H1 (cell line): ENCODE measurements around the gene HECTD3. TPM values are rescaled to one million over a fixed set of nuclear protein-coding genes. Genes with fewer than 3 reads are reported as not detected.

Experiments
- CTCF ChIA-PET: fragments of 300-600 bp; sonication (Branson Sonifier 250); formaldehyde crosslinking; loops from one replicate; lab custom pipeline; 2021; ENCODE audit not compliant: partially characterized antibody; lab: Charles Lee
- POLR2A ChIA-PET: fragments of 300-600 bp; sonication (Branson Sonifier 250); formaldehyde crosslinking; loops from one replicate; lab custom pipeline; 2021; ENCODE audit warnings: inconsistent platforms; ENCODE audit not compliant: partially characterized antibody; lab: Charles Lee
- DNase-seq, 2 experiments: peaks; one replicate each; pipeline versions ENCODE4 v3.0.0 to v3.0.0-alpha.2; 2010 to 2022; ENCODE audit warnings: low spot score in 2 of 2, low read depth in 1 of 2, mixed read lengths in 1 of 2
- FAIRE-seq: peaks from 2 replicates; lab custom pipeline; 2011; peaks lifted over from hg19 to GRCh38; lab: Jason Lieb, UNC
- H2AFZ ChIP-seq: 2 replicates; pipeline ENCODE4 v1.8.1; 2012; ENCODE audit warnings: low read length, inconsistent platforms
- H2AK5ac ChIP-seq: 2 replicates; pipeline ENCODE4 v1.6.1; 2013; ENCODE audit warnings: low read depth, low read length
- H2BK120ac ChIP-seq: replicated peaks from 2 replicates; pipeline ENCODE3; 2013; ENCODE audit warnings: low read depth, low read length, inconsistent platforms
- H2BK12ac ChIP-seq: 2 replicates; pipeline ENCODE4 v1.6.1; 2013; ENCODE audit warnings: low read depth, low read length
- H2BK15ac ChIP-seq: 2 replicates; pipeline ENCODE4 v1.6.1; 2013; ENCODE audit warnings: low read length
- H2BK20ac ChIP-seq: 2 replicates; pipeline ENCODE4 v1.6.1; 2013; ENCODE audit warnings: low read length
- H2BK5ac ChIP-seq: 2 replicates; pipeline ENCODE4 v1.6.1; 2013; ENCODE audit warnings: low read depth, low read length
- H3K14ac ChIP-seq: 2 replicates; pipeline ENCODE4 v1.6.1; 2013; ENCODE audit warnings: inconsistent platforms; ENCODE audit not compliant: insufficient read length
- H3K18ac ChIP-seq: 2 replicates; pipeline ENCODE4 v1.6.1; 2013; ENCODE audit warnings: low read length; ENCODE audit errors: extremely low read depth
- H3K23ac ChIP-seq: 2 replicates; pipeline ENCODE4 v1.6.1; 2013; ENCODE audit warnings: inconsistent platforms; ENCODE audit not compliant: insufficient read length
- H3K23me2 ChIP-seq: 2 replicates; pipeline ENCODE4 v1.6.1; 2013; ENCODE audit warnings: low read depth, low read length
- H3K27ac ChIP-seq: 2 replicates; pipeline ENCODE4 v1.6.1; 2011; ENCODE audit warnings: low read depth, low read length, inconsistent platforms
- H3K27me3 ChIP-seq, 4 experiments: replicated peaks in 1 of 4; 1 replicate in 1 of 4; 2 replicates in 3 of 4; pipeline versions ENCODE4 v1.6.1 to v1.8.1; 2011 to 2013; ENCODE audit warnings: low read length in 3 of 4, mild to moderate bottlenecking in 3 of 4, inconsistent platforms in 2 of 4, mixed read lengths in 2 of 4, moderate library complexity in 1 of 4; ENCODE audit not compliant: control insufficient read depth in 3 of 4, insufficient read depth in 3 of 4; ENCODE audit errors: extremely low read depth in 1 of 4
- H3K36me3 ChIP-seq, 4 experiments: 2 replicates each; pipeline versions ENCODE4 v1.6.1 to v1.8.1; 2011 to 2013; ENCODE audit warnings: mild to moderate bottlenecking in 4 of 4, low read length in 3 of 4, moderate library complexity in 2 of 4, control low read depth in 1 of 4, inconsistent platforms in 1 of 4; ENCODE audit not compliant: insufficient read depth in 4 of 4, control insufficient read depth in 2 of 4
- H3K4ac ChIP-seq: replicated peaks from 2 replicates; pipeline ENCODE3; 2013; ENCODE audit warnings: low read length, low read depth, mixed read lengths, inconsistent platforms; ENCODE audit not compliant: insufficient read length
- H3K4me1 ChIP-seq, 4 experiments: replicated peaks in 1 of 4; 1 replicate in 1 of 4; 2 replicates in 3 of 4; pipeline versions ENCODE4 v1.6.1 to v1.8.1; 2011 to 2013; ENCODE audit warnings: low read length in 3 of 4, inconsistent platforms in 2 of 4, mixed read lengths in 1 of 4; ENCODE audit not compliant: insufficient read depth in 4 of 4, control insufficient read depth in 3 of 4
- H3K4me2 ChIP-seq, 2 experiments: 2 replicates each; pipeline versions ENCODE4 v1.6.1 to v1.8.1; 2011 to 2013; ENCODE audit warnings: low read depth in 2 of 2, low read length in 2 of 2, control low read depth in 1 of 2, inconsistent platforms in 1 of 2, mild to moderate bottlenecking in 1 of 2; ENCODE audit not compliant: insufficient read depth in 1 of 2
- H3K4me3 ChIP-seq, 4 experiments: fragments of 200-600, 300-600 bp in 1 of 4; sonication (generic), shearing (Covaris generic), sonication (Bioruptor Twin) in 1 of 4; 2 replicates each; pipeline versions ENCODE4 v1.5.1 to v1.8.1; 2011 to 2016; ENCODE audit warnings: low read length in 4 of 4, low read depth in 3 of 4, control low read depth in 2 of 4, inconsistent platforms in 2 of 4, mild to moderate bottlenecking in 2 of 4, mixed read lengths in 1 of 4, moderate library complexity in 1 of 4; ENCODE audit not compliant: insufficient read depth in 2 of 4; ENCODE audit errors: extremely low read depth in 1 of 4
- H3K56ac ChIP-seq: replicated peaks from 2 replicates; pipeline ENCODE3; 2013; ENCODE audit warnings: low read depth, mild to moderate bottlenecking, mixed read lengths, low read length, inconsistent platforms; ENCODE audit not compliant: insufficient read length
- H3K79me1 ChIP-seq: 2 replicates; pipeline ENCODE4 v1.6.1; 2013; ENCODE audit warnings: low read depth, low read length, control low read depth
- H3K79me2 ChIP-seq, 2 experiments: 2 replicates each; pipeline versions ENCODE4 v1.6.1 to v1.8.1; 2012 to 2013; ENCODE audit warnings: low read length in 2 of 2, mild to moderate bottlenecking in 2 of 2, inconsistent platforms in 1 of 2; ENCODE audit not compliant: insufficient read depth in 2 of 2, control insufficient read depth in 1 of 2
- H3K9ac ChIP-seq, 4 experiments: replicated peaks in 1 of 4; 1 replicate in 1 of 4; 2 replicates in 3 of 4; pipeline versions ENCODE4 v1.6.1 to v1.8.1; 2011 to 2013; ENCODE audit warnings: low read depth in 3 of 4, low read length in 3 of 4, control low read depth in 2 of 4, mild to moderate bottlenecking in 2 of 4, moderate library complexity in 2 of 4, inconsistent platforms in 1 of 4; ENCODE audit errors: extremely low read depth in 1 of 4
- H3K9me3 ChIP-seq, 2 experiments: 2 replicates each; pipeline versions ENCODE4 v1.6.1 to v1.8.1; 2012 to 2013; ENCODE audit warnings: mild to moderate bottlenecking in 2 of 2, moderate library complexity in 2 of 2, control low read depth in 1 of 2, inconsistent platforms in 1 of 2, low read depth in 1 of 2, low read length in 1 of 2, mixed read lengths in 1 of 2; ENCODE audit not compliant: insufficient read depth in 2 of 2
- H4K20me1 ChIP-seq, 2 experiments: replicated peaks in 1 of 2; 2 replicates each; pipeline versions ENCODE3 to v1.8.1; 2011 to 2013; ENCODE audit warnings: inconsistent platforms in 2 of 2, low read length in 2 of 2, mild to moderate bottlenecking in 1 of 2; ENCODE audit not compliant: insufficient read depth in 2 of 2, control insufficient read depth in 1 of 2
- H4K5ac ChIP-seq: 2 replicates; pipeline ENCODE4 v1.6.1; 2013; ENCODE audit warnings: low read length, low read depth, mixed read lengths, inconsistent platforms; ENCODE audit not compliant: insufficient read length
- H4K8ac ChIP-seq: 2 replicates; pipeline ENCODE4 v1.8.0; 2013; ENCODE audit warnings: mild to moderate bottlenecking, moderate library complexity, low read length, inconsistent platforms; ENCODE audit not compliant: insufficient read depth; ENCODE audit errors: extremely low read depth
- H4K91ac ChIP-seq: replicated peaks from 2 replicates; pipeline ENCODE3; 2013; ENCODE audit warnings: low read length, mixed read lengths, inconsistent platforms; ENCODE audit not compliant: insufficient read length
- RAD21 ChIP-seq, 2 experiments: IDR thresholded peaks in 1 of 2; conservative IDR thresholded peaks in 1 of 2; 2 replicates each; pipeline ENCODE4 v1.6.1; 2011; ENCODE audit warnings: low read depth in 2 of 2, low read length in 2 of 2, improper control_type of control experiment in 1 of 2, inconsistent platforms in 1 of 2, mild to moderate bottlenecking in 1 of 2, moderate library complexity in 1 of 2
- WGBS, 2 experiments: shearing (Covaris generic) in 1 of 2; methylation state at CpG; one replicate each; pipeline versions ENCODE4 v1.1.6 to v1.1.7; 2013 to 2015; ENCODE audit warnings: low lambda C conversion rate in 2 of 2, mixed read lengths in 2 of 2, inconsistent platforms in 1 of 2, low coverage in 1 of 2, missing lambda C conversion rate in 1 of 2; ENCODE audit not compliant: insufficient replicate concordance in 2 of 2, insufficient coverage in 1 of 2, insufficient read length in 1 of 2; ENCODE audit errors: extremely low coverage in 1 of 2, missing lambda C conversion rate in 1 of 2; 5-methylcytosine and 5-hydroxymethylcytosine counted together
- polyA plus RNA-seq, 7 experiments: library from polyadenylated mRNA; depleted of rRNA in 3 of 7; stranded (reverse) in 5 of 7; unstranded in 2 of 7; fragments of >200 nt in 5 of 7; fragments of 200-250 nt in 2 of 7; gene quantifications; 1 replicate in 5 of 7; 2 replicates in 1 of 7; 4 replicates in 1 of 7; pipeline versions ENCODE4 v1.2.1 to v1.2.3, GENCODE V29; 2011 to 2013; ENCODE audit warnings: missing spikeins in 2 of 7, mixed read lengths in 2 of 7
- total RNA-seq: library from RNA; stranded (reverse); fragmentation: NEBNext Ultra II Directional; extraction: Animal tissue kit (Norgen Biotek cat#: 25700); gene quantifications from 2 replicates; pipeline ENCODE4 v1.2.1, GENCODE V29; 2021

The HECTD3 gene
- total and polyA plus RNA-seq, 2 of the 8 experiments (the other 6 are each of a cell fraction or from before 2014, with no cell fraction given): 32.9 to 52.7 TPM

- FAIRE-seq (no peak), DNase-seq (no peak)
- Histone ChIP-seq H2BK120ac (no peak overlapping the region), H3K4ac (no peak overlapping the region), H2AFZ (no peak overlapping the region), H3K23me2 (peaks cover 6% of the 10 kb centered on the region), H3K9ac (no peak overlapping the region), H3K23ac (no peak overlapping the region), H3K79me1 (no peaks in the 10 kb centered on the region), H4K8ac (no peak overlapping the region), H2BK12ac (no peak overlapping the region), H2BK15ac (no peak overlapping the region), H3K56ac (no peak overlapping the region), H2AK5ac (no peak overlapping the region), H4K20me1 (peaks cover 0 to 2% of the 10 kb centered on the region in 2 experiments), H2BK5ac (no peak overlapping the region), H4K91ac (no peak overlapping the region), H3K79me2 (no peaks in the 10 kb centered on the region; a peak in 1 of 4 replicates), H3K4me2 (no peak overlapping the region), H3K9me3 (no peaks in the 10 kb centered on the region), H3K4me3 (no peak overlapping the region), H3K18ac (no peak overlapping the region), H2BK20ac (no peak overlapping the region), H3K14ac (no peak overlapping the region), H3K36me3 (0 out of 8 replicates have a peak, but pooled peaks cover 0 to 4% (median 2%) of the 10 kb centered on the region in 4 experiments), H3K4me1 (peaks cover 0 to 5% (median 4%) of the 10 kb centered on the region in 4 experiments; a peak in 5 of 7 replicates), H4K5ac (no peak overlapping the region), H3K27ac (no peak overlapping the region), H3K27me3 (no peaks in the 10 kb centered on the region)
- ChIA-PET CTCF (interaction anchor here (0.7 to 15.4 kb wide), 8 partner anchors 14 to 478 kb away, joined by 3 to 424 read pairs (median 5); partner anchors contain the start of gene HPDL), POLR2A (no interaction called here)
- WGBS, 2 experiments: 80% methylated on average over 2 of the region's 2 CpGs; no CpG with 5 or more reads in 1 of the 2 experiments
- no peak for TF ChIP-seq RAD21 (IDR thresholded peaks at IDR 0.05 in 1 of 2, conservative IDR thresholded peaks at IDR 0.05 in 1 of 2; ENCODE audit: low read depth in 2 of 2, low read length in 2 of 2)
Measured at GRCh38 chr1:45015683-45016082, 4.6 kb upstream of the HECTD3 start.
